ENCODE data around the gene PGAP3.

The PGAP3 gene

GRCh38 chr17:39659279-39660010 is 28.4 kb downstream of the PGAP3 start:
- Histone ChIP-seq H3K4me1 (ENCODE audit: control insufficient read depth, insufficient read depth, low read length) (peaks cover 9% of the 10 kb centered on the region; the same call in 1 of the 2 replicates), H3K9me3 (ENCODE audit: control insufficient read depth, insufficient read depth, low read depth, low read length) (no peaks in the 10 kb centered on the region), H3K27ac (ENCODE audit: extremely low read depth, low read depth, low read length) (no peak overlapping the region), H3K4me3 (ENCODE audit: low read depth, low read length) (no peak overlapping the region), H3K36me3 (ENCODE audit: control insufficient read depth in 2 of 2, insufficient read depth in 1 of 2, low read length in 2 of 2) (peaks cover 3 to 66% of the 10 kb centered on the region in 2 experiments; a peak in 2 of 3 replicates)
- ChIA-PET CTCF (interaction anchor here (0.9 to 1.9 kb wide), 4 partner anchors 9 to 38 kb away, joined by 3 to 7 read pairs (median 4); partner anchors contain the start of gene PNMT), POLR2A (no interaction called here)
- no peak for TF ChIP-seq ZNF449 (tag by site-specific recombination; IDR thresholded peaks at IDR 0.05)
- no peak for TF ChIP-seq ZNF114 (tag by site-specific recombination; IDR thresholded peaks at IDR 0.05)
- TF ChIP-seq ZBTB6 (tag by site-specific recombination; IDR thresholded peaks at IDR 0.05), result no peak
- no peak for TF ChIP-seq GLIS2 (tag by site-specific recombination; IDR thresholded peaks at IDR 0.05)
- TF ChIP-seq ZNF776 (tag by site-specific recombination; IDR thresholded peaks at IDR 0.05; ENCODE audit: borderline replicate concordance), result no peak
- no peak for TF ChIP-seq ZNF704 (tag by site-specific recombination; IDR thresholded peaks at IDR 0.05)
- no peak for TF ChIP-seq ZNF394 (tag by site-specific recombination; IDR thresholded peaks at IDR 0.05; ENCODE audit: borderline replicate concordance)
- TF ChIP-seq ZNF843 (tag by site-specific recombination; IDR thresholded peaks at IDR 0.05), result no peak
- no peak for TF ChIP-seq ZBTB8A (tag by site-specific recombination; IDR thresholded peaks at IDR 0.05)
- no peak for TF ChIP-seq ZNF555 (tag by site-specific recombination; conservative IDR thresholded peaks at IDR 0.05)
- TF ChIP-seq ZBTB1 (tag by site-specific recombination; IDR thresholded peaks at IDR 0.05), result no peak
- TF ChIP-seq ZNF621 (tag by site-specific recombination; IDR thresholded peaks at IDR 0.05), result no peak
- TF ChIP-seq ZSCAN4 (tag by site-specific recombination; IDR thresholded peaks at IDR 0.05), result no peak

GRCh38 chr17:39658760-39659159 is 29.1 kb downstream of the PGAP3 start:
- CTCF ChIA-PET, result interaction anchor here (11.9 kb wide), 1 partner anchor 35 kb away, joined by 220 read pairs; the partner anchor contains the start of gene PPP1R1B
- TF ChIP-seq ZNF560 (tag by site-specific recombination; IDR thresholded peaks at IDR 0.05; ENCODE audit: borderline replicate concordance) (no peak), GLI4 (tag by site-specific recombination; IDR thresholded peaks at IDR 0.05) (no peak), PBX3 (CRISPR knock-in tag; IDR thresholded peaks at IDR 0.05) (no peak), FEZF1 (tag by site-specific recombination; IDR thresholded peaks at IDR 0.05) (no peak), ZBTB21 (tag by site-specific recombination; IDR thresholded peaks at IDR 0.05) (no peak), ZBTB6 (tag by site-specific recombination; IDR thresholded peaks at IDR 0.05) (no peak), ZBTB20 (tag by site-specific recombination; IDR thresholded peaks at IDR 0.05) (no peak), ZEB2 (tag by site-specific recombination; IDR thresholded peaks at IDR 0.05) (no peak)

More at GRCh38 chr17:39658760-39659159, 29.1 kb downstream of the PGAP3 start:
- Histone ChIP-seq H3K4me3 (ENCODE audit: low read depth, low read length) (no peak overlapping the region), H3K9me3 (ENCODE audit: control insufficient read depth, insufficient read depth, low read depth, low read length) (no peaks in the 10 kb centered on the region), H3K36me3 (ENCODE audit: control insufficient read depth in 2 of 2, insufficient read depth in 1 of 2, low read length in 2 of 2) (peaks cover 3 to 69% of the 10 kb centered on the region in 2 experiments; a peak in 2 of 3 replicates), H3K27ac (ENCODE audit: extremely low read depth, low read depth, low read length) (no peak overlapping the region), H3K4me1 (ENCODE audit: control insufficient read depth, insufficient read depth, low read length) (peaks cover 6% of the 10 kb centered on the region; the same call in 1 of the 2 replicates)
- POLR2A ChIA-PET, result no interaction called here

Data from HEK293 (cell line).